GM10847 (cell line): ENCODE data around the gene PIGH.

Source experiments
- POLR2A ChIP-seq: IDR thresholded peaks from 2 replicates; pipeline ENCODE4 v1.6.1; 2011; ENCODE audit not compliant: insufficient read length; ENCODE audit errors: extremely low read depth

PIGH gene

GRCh38 chr14:67599698-67600561 is at the start of gene PIGH:
TSS of gene PIGH (minus strand) at chr14:67600268. CDS start at chr14:67600203, 65 bp downstream.
- peak; percentile 72 for TF ChIP-seq POLR2A

- TF ChIP-seq POLR2A, result no peak
Measured at GRCh38 chr14:67646131-67646530, 46.1 kb upstream of the PIGH start.

GRCh38 chr14:67645414-67645813 is 45.3 kb upstream of the PIGH start:
- no peak for TF ChIP-seq POLR2A

GRCh38 chr14:67644428-67644827 is 44.4 kb upstream of the PIGH start:
- TF ChIP-seq POLR2A, result no peak

GRCh38 chr14:67643713-67644112 is 43.6 kb upstream of the PIGH start:
- TF ChIP-seq POLR2A, result no peak

GRCh38 chr14:67641902-67642749 is 42.1 kb upstream of the PIGH start:
- no peak for TF ChIP-seq POLR2A

- TF ChIP-seq POLR2A, result no peak
Measured at GRCh38 chr14:67641480-67641879, 41.4 kb upstream of the PIGH start.

GRCh38 chr14:67638642-67639041 is 38.6 kb upstream of the PIGH start:
- TF ChIP-seq POLR2A, result no peak

- TF ChIP-seq POLR2A, result no peak
Measured at GRCh38 chr14:67636361-67636919, 36.4 kb upstream of the PIGH start.

- no peak for TF ChIP-seq POLR2A
Measured at GRCh38 chr14:67633451-67634147, 33.5 kb upstream of the PIGH start.

GRCh38 chr14:67630938-67631337 is 30.9 kb upstream of the PIGH start:
- no peak for TF ChIP-seq POLR2A

- TF ChIP-seq POLR2A, result no peak
Measured at GRCh38 chr14:67630186-67630585, 30.1 kb upstream of the PIGH start.

GRCh38 chr14:67627519-67627918 is 27.5 kb upstream of the PIGH start:
- TF ChIP-seq POLR2A, result no peak

GRCh38 chr14:67623114-67623513 is 23.0 kb upstream of the PIGH start:
- no peak for TF ChIP-seq POLR2A

- TF ChIP-seq POLR2A, result no peak
Measured at GRCh38 chr14:67622675-67623074, 22.6 kb upstream of the PIGH start.
